Bronchial epithelial cell (primary cell): ENCODE results near the gene OTOGL. TPM values are rescaled to one million over a fixed set of nuclear protein-coding genes. Genes with fewer than 3 reads are reported as not detected.
"Not testable (repeated sequence)": the region's sequence is repeated elsewhere in the genome, so short reads cannot be mapped to it uniquely, and the experiment has no call there.

ENCODE experiments used
- DNase-seq: peaks from one replicate; pipeline ENCODE4 v3.0.0-alpha.2; 2010; ENCODE audit warnings: low read depth
- FAIRE-seq: peaks from 2 replicates; lab custom pipeline; 2011; peaks lifted over from hg19 to GRCh38; lab: Jason Lieb, UNC
- H3K27me3 ChIP-seq: 2 replicates; pipeline ENCODE4 v1.5.1; 2011; ENCODE audit warnings: low read length; ENCODE audit not compliant: control insufficient read depth, insufficient read depth
- H3K36me3 ChIP-seq: 2 replicates; pipeline ENCODE4 v1.5.1; 2011; ENCODE audit warnings: low read length; ENCODE audit not compliant: control insufficient read depth, insufficient read depth
- H3K4me3 ChIP-seq: 2 replicates; pipeline ENCODE4 v1.5.1; 2011; ENCODE audit warnings: mild to moderate bottlenecking, low read depth, low read length, control low read depth
- CTCF ChIP-seq: IDR thresholded peaks from 2 replicates; pipeline ENCODE4 v1.5.1; 2011; ENCODE audit warnings: mild to moderate bottlenecking, moderate library complexity, low read length, control low read depth, inconsistent platforms; ENCODE audit not compliant: insufficient read depth, severe bottlenecking
- total RNA-seq: library from RNA; depleted of rRNA; stranded (reverse); fragments of >200 nt; gene quantifications from 2 replicates; pipeline ENCODE4 v1.2.1, GENCODE V29; 2014

The OTOGL gene
- total RNA-seq, 1 donor from 2014 or later = not detected

GRCh38 chr12:80059102-80059501, 40.2 kb upstream of the OTOGL start:
- Histone ChIP-seq H3K36me3 (no peaks in the 10 kb centered on the region), H3K27me3 (no peaks in the 10 kb centered on the region), H3K4me3 (no peak overlapping the region)
- FAIRE-seq (no peak), DNase-seq (no peak)
- no peak for TF ChIP-seq CTCF

- no peaks in the 10 kb centered on the region for H3K36me3 ChIP-seq
- DNase-seq (no peak), FAIRE-seq (no peak)
- TF ChIP-seq CTCF = no peak
- H3K27me3 ChIP-seq = no peaks in the 10 kb centered on the region
- H3K4me3 ChIP-seq = no peak overlapping the region
Observed at GRCh38 chr12:80059875-80060274, 39.5 kb upstream of the OTOGL start.

- Histone ChIP-seq H3K27me3 (no peaks in the 10 kb centered on the region), H3K4me3 (no peak overlapping the region), H3K36me3 (no peaks in the 10 kb centered on the region)
- FAIRE-seq (no peak), DNase-seq (no peak)
- no peak for TF ChIP-seq CTCF
Observed at GRCh38 chr12:80064269-80064668, 35.1 kb upstream of the OTOGL start.

- DNase-seq = no peak
- Histone ChIP-seq H3K4me3 (no peak overlapping the region), H3K27me3 (no peaks in the 10 kb centered on the region), H3K36me3 (no peaks in the 10 kb centered on the region)
- TF ChIP-seq CTCF = no peak
- no peak for FAIRE-seq
Observed at GRCh38 chr12:80064951-80065350, 34.4 kb upstream of the OTOGL start.

- no peak for TF ChIP-seq CTCF
- Histone ChIP-seq H3K36me3 (no peaks in the 10 kb centered on the region), H3K27me3 (no peaks in the 10 kb centered on the region), H3K4me3 (no peak overlapping the region)
- FAIRE-seq (no peak), DNase-seq (no peak)
Observed at GRCh38 chr12:80068173-80068572, 31.2 kb upstream of the OTOGL start.

- FAIRE-seq, H3K27me3 ChIP-seq, H3K36me3 ChIP-seq, H3K4me3 ChIP-seq, DNase-seq: not testable (repeated sequence)
Observed at GRCh38 chr12:80083892-80084614, 15.3 kb upstream of the OTOGL start.
